ENCODE measurements around the gene TOP2A. TPM values are rescaled to one million over a fixed set of nuclear protein-coding genes. Genes with fewer than 3 reads are reported as not detected.

TOP2A gene
- total and polyA plus RNA-seq, 2 donors (not counting 1 experiment from before 2014, with no cell fraction given), result 39.2 to 41.6 TPM

DNA sequence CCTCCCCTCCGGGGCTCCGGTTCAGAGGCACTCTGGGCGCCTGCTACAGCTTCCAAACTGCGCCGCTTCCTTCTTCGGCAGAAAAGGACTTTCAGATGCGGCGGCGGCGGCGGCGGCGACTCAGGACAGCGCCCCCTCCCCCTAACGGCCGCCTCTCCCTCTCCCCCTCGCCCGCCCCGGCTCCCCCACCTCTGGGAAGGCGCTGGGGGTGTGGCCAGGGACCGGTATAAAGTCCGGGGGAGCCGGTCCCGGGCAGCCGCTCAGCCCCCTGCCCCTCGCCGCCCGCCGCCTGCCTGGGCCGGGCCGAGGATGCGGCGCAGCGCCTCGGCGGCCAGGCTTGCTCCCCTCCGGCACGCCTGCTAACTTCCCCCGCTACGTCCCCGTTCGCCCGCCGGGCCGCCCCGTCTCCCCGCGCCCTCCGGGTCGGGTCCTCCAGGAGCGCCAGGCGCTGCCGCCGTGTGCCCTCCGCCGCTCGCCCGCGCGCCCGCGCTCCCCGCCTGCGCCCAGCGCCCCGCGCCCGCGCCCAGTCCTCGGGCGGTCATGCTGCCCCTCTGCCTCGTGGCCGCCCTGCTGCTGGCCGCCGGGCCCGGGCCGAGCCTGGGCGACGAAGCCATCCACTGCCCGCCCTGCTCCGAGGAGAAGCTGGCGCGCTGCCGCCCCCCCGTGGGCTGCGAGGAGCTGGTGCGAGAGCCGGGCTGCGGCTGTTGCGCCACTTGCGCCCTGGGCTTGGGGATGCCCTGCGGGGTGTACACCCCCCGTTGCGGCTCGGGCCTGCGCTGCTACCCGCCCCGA, 25.7 kb upstream of the TOP2A start, which contains the start of gene IGFBP4:
Gene IGFBP4 (plus strand): TSS at position 255 of the 792 bp plus-strand sequence. CDS start 286 bp downstream, at position 541.
- Histone ChIP-seq H2AFZ (ENCODE audit: low read length) (no peak within 1 kb of the TSS), H3K9ac (ENCODE audit: insufficient read depth, low read length) (peak within 1 kb of the TSS; percentile 86), H3K36me3 (ENCODE audit: control insufficient read depth, insufficient read depth, low read length) (peaks cover 7% of the 10 kb centered on the region), H3K4me2 (ENCODE audit: extremely low read depth, insufficient read depth, low read length) (peak within 1 kb of the TSS; percentile 93), H3K9me3 (ENCODE audit: control insufficient read depth, insufficient read depth, low read depth, low read length) (no peaks in the 10 kb centered on the region), H3K4me1 (ENCODE audit: control insufficient read depth, extremely low read depth, insufficient read depth, low read length) (peaks cover 21% of the 10 kb centered on the region), H3K27me3 (ENCODE audit: control insufficient read depth, insufficient read depth, low read length) (no peaks in the 10 kb centered on the region), H4K20me1 (ENCODE audit: control insufficient read depth, extremely low read depth, insufficient read depth, low read length) (peaks cover 3% of the 10 kb centered on the region), H3K4me3 (replicated peaks in 1 of 4; ENCODE audit: control extremely low read depth in 1 of 4, insufficient read depth in 1 of 4, low read depth in 3 of 4, low read length in 4 of 4) (peak within 1 kb of the TSS; percentile 60 to 100 (median 98)), H3K79me2 (ENCODE audit: control insufficient read depth, insufficient read depth, low read length) (peaks cover 51% of the 10 kb centered on the region), H3K27ac (ENCODE audit: insufficient read depth, low read length) (peak within 1 kb of the TSS; percentile 79)
- DNase-seq (ENCODE audit: low read depth in 2 of 2), result peak; percentile 77 to 79
- no peak for TF ChIP-seq EZH2 (IDR thresholded peaks at IDR 0.05; ENCODE audit: low read length, missing control alignments)
- TF ChIP-seq, protein P1, sequence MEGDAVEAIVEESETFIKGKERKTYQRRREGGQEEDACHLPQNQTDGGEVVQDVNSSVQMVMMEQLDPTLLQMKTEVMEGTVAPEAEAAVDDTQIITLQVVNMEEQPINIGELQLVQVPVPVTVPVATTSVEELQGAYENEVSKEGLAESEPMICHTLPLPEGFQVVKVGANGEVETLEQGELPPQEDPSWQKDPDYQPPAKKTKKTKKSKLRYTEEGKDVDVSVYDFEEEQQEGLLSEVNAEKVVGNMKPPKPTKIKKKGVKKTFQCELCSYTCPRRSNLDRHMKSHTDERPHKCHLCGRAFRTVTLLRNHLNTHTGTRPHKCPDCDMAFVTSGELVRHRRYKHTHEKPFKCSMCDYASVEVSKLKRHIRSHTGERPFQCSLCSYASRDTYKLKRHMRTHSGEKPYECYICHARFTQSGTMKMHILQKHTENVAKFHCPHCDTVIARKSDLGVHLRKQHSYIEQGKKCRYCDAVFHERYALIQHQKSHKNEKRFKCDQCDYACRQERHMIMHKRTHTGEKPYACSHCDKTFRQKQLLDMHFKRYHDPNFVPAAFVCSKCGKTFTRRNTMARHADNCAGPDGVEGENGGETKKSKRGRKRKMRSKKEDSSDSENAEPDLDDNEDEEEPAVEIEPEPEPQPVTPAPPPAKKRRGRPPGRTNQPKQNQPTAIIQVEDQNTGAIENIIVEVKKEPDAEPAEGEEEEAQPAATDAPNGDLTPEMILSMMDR (conservative IDR thresholded peaks at IDR 0.05 in 1 of 2, IDR thresholded peaks at IDR 0.05 in 1 of 2; ENCODE audit: low read depth in 1 of 2, low read length in 2 of 2), result peak; percentile 27 to 31

DNA sequence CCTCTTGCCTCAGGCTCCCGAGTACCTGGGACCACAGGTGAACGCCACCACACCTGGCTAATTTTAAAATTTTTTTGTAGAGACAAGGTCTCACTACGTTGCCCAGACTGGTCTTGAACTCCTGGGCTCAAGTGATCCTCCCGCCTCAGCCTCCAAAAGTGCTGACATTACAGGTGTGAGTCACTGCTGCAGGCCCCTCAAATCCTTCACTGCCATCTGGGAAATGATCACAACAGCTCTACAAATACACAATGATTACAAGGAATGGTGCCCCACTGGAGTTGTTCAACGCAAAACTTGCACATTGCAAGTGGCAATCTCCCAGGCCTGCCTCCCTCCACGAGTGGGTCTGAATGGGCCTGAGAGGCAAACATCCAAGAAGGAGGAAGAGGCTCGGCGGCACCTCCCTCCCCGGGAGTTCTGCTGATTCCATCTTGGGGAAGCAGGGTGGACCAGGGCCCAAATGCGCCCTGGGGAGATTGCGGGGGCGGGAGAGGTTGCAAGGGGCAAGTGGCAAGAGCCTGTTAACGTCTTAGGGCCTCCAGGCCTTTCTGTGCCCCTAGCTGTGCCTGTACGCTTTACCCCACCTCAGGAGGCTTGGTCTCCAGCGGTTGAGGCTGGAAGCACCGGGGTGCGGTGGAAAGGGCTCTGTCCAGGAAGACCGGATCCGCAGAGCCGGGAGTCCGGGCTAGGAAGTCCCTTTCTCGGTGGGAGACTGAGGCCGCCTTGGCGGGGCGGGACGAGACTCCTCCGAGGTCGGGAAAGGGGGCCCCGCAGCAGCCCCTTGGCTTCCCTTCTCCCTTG, 24.9 kb upstream of the TOP2A start:
- H4K20me1 ChIP-seq (ENCODE audit: control insufficient read depth, extremely low read depth, insufficient read depth, low read length), result peaks cover 1% of the 10 kb centered on the region
- DNase-seq (ENCODE audit: low read depth in 2 of 2), result peak; percentile 41 to 44
- peaks cover 7% of the 10 kb centered on the region for H3K36me3 ChIP-seq (ENCODE audit: control insufficient read depth, insufficient read depth, low read length)
- no peak overlapping the region for H2AFZ ChIP-seq (ENCODE audit: low read length)
- peak overlapping the region; percentile 82 for H3K4me2 ChIP-seq (ENCODE audit: extremely low read depth, insufficient read depth, low read length)
- H3K4me3 ChIP-seq (replicated peaks in 1 of 4; ENCODE audit: control extremely low read depth in 1 of 4, insufficient read depth in 1 of 4, low read depth in 3 of 4, low read length in 4 of 4), result peak overlapping the region; percentile 24 to 100 (median 50)
- peaks cover 13% of the 10 kb centered on the region for H3K4me1 ChIP-seq (ENCODE audit: control insufficient read depth, extremely low read depth, insufficient read depth, low read length)
- no peak for TF ChIP-seq EZH2 (IDR thresholded peaks at IDR 0.05; ENCODE audit: low read length, missing control alignments)
- TF ChIP-seq, protein P1 (conservative IDR thresholded peaks at IDR 0.05 in 1 of 2, IDR thresholded peaks at IDR 0.05 in 1 of 2; ENCODE audit: low read depth in 1 of 2, low read length in 2 of 2), result peak in 1 of 2 donors; percentile 2
- no peaks in the 10 kb centered on the region for H3K9me3 ChIP-seq (ENCODE audit: control insufficient read depth, insufficient read depth, low read depth, low read length)
- H3K79me2 ChIP-seq (ENCODE audit: control insufficient read depth, insufficient read depth, low read length), result peaks cover 43% of the 10 kb centered on the region
- peak overlapping the region; percentile 86 for H3K9ac ChIP-seq (ENCODE audit: insufficient read depth, low read length)
- no peaks in the 10 kb centered on the region for H3K27me3 ChIP-seq (ENCODE audit: control insufficient read depth, insufficient read depth, low read length)
- peak overlapping the region; percentile 79 for H3K27ac ChIP-seq (ENCODE audit: insufficient read depth, low read length)

DNA sequence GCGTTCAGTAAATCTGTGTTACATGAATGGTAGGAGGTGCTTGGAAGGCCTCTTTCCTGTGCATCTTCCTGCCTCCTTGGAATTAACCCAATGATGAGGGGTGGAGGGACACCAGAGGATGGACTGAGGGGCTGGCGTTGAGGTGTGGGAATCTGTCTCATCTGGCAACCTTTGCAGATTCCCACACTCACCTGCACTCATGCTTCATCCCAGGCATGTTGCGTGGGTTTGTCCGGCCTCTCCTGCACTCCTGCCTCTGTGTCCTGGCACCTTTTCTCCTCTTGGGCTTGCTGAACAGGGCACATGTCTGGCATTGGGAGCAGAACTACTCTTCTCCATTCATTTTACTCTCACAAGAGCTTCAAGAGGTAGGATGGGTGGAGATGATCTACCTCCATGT, 22.5 kb upstream of the TOP2A start:
- Histone ChIP-seq H3K4me1 (ENCODE audit: control insufficient read depth, extremely low read depth, insufficient read depth, low read length) (peaks cover 3% of the 10 kb centered on the region), H3K4me3 (replicated peaks in 1 of 4; ENCODE audit: control extremely low read depth in 1 of 4, insufficient read depth in 1 of 4, low read depth in 3 of 4, low read length in 4 of 4) (no peak overlapping the region), H3K9ac (ENCODE audit: insufficient read depth, low read length) (no peak overlapping the region), H3K27ac (ENCODE audit: insufficient read depth, low read length) (no peak overlapping the region), H4K20me1 (ENCODE audit: control insufficient read depth, extremely low read depth, insufficient read depth, low read length) (no peaks in the 10 kb centered on the region), H3K27me3 (ENCODE audit: control insufficient read depth, insufficient read depth, low read length) (no peaks in the 10 kb centered on the region), H3K4me2 (ENCODE audit: extremely low read depth, insufficient read depth, low read length) (no peak overlapping the region), H3K79me2 (ENCODE audit: control insufficient read depth, insufficient read depth, low read length) (peaks cover 19% of the 10 kb centered on the region), H3K36me3 (ENCODE audit: control insufficient read depth, insufficient read depth, low read length) (no peaks in the 10 kb centered on the region), H3K9me3 (ENCODE audit: control insufficient read depth, insufficient read depth, low read depth, low read length) (no peaks in the 10 kb centered on the region), H2AFZ (ENCODE audit: low read length) (no peak overlapping the region)
- TF ChIP-seq, protein P1 (conservative IDR thresholded peaks at IDR 0.05 in 1 of 2, IDR thresholded peaks at IDR 0.05 in 1 of 2; ENCODE audit: low read depth in 1 of 2, low read length in 2 of 2), result no peak
- TF ChIP-seq EZH2 (IDR thresholded peaks at IDR 0.05; ENCODE audit: low read length, missing control alignments), result no peak
- no peak for DNase-seq (ENCODE audit: low read depth in 2 of 2)
